Panc1 (cell line): ENCODE data around the gene WNT11. TPM values are rescaled to one million over a fixed set of nuclear protein-coding genes. Genes with fewer than 3 reads are reported as not detected.

ENCODE experiments used
- ATAC-seq: fragments of 200-7000 bp; cut with Tn5 transposase; 2 replicates; pipeline ENCODE4 v1.9.1; 2020; ENCODE audit warnings: mild to moderate bottlenecking, moderate library complexity
- BruUV-seq: library from RNA; stranded (reverse); fragments of 400-500 nt; replicated peaks from 2 replicates; lab custom pipeline; 2021; lab: Mats Ljungman, UMichigan
- CTCF ChIA-PET: fragments of 300-600 bp; sonication (Branson Sonifier 250); formaldehyde crosslinking; loops from one replicate; lab custom pipeline; 2022; ENCODE audit warnings: antibody characterized with exemption; lab: Charles Lee
- POLR2A ChIA-PET: fragments of 300-600 bp; sonication (Branson Sonifier 250); formaldehyde crosslinking; loops from one replicate; lab custom pipeline; 2022; ENCODE audit warnings: antibody characterized with exemption; lab: Charles Lee
- DNase-seq: peaks from one replicate; pipeline ENCODE4 v3.0.0-alpha.2; 2010; ENCODE audit warnings: low read depth, low spot score
- H3K27ac ChIP-seq: 2 replicates; pipeline ENCODE4 v1.5.1; 2011; ENCODE audit warnings: mild to moderate bottlenecking, low read length, inconsistent platforms
- H3K27me3 ChIP-seq: fragments of 200-500 bp; sonication (Bioruptor generic); 2 replicates; pipeline ENCODE4 v1.6.0; 2014; ENCODE audit warnings: low read length, inconsistent platforms; ENCODE audit not compliant: control insufficient read depth, insufficient read depth
- H3K36me3 ChIP-seq: fragments of 200-500 bp; sonication (Bioruptor generic); 2 replicates; pipeline ENCODE4 v1.5.1; 2014; ENCODE audit warnings: inconsistent platforms, mild to moderate bottlenecking, low read length, moderate library complexity; ENCODE audit not compliant: control insufficient read depth, insufficient read depth
- H3K4me1 ChIP-seq: 2 replicates; pipeline ENCODE4 v1.5.1; 2011; ENCODE audit warnings: inconsistent platforms, mild to moderate bottlenecking, low read length, moderate library complexity; ENCODE audit not compliant: control insufficient read depth, insufficient read depth
- H3K4me3 ChIP-seq, 2 experiments: 2 replicates each; pipeline ENCODE4 v1.5.1; 2011 to 2012; ENCODE audit warnings: low read depth in 2 of 2, low read length in 2 of 2, mild to moderate bottlenecking in 2 of 2, inconsistent platforms in 1 of 2, moderate library complexity in 1 of 2
- H3K9me3 ChIP-seq: fragments of 200-500 bp; sonication (Bioruptor generic); 2 replicates; pipeline ENCODE4 v1.5.1; 2014; ENCODE audit warnings: low read depth, mild to moderate bottlenecking, inconsistent platforms, low read length, moderate library complexity; ENCODE audit not compliant: control insufficient read depth, insufficient read depth
- POLR2AphosphoS5 ChIP-seq: IDR thresholded peaks from 2 replicates; pipeline ENCODE4 v1.6.1; 2012; ENCODE audit warnings: mild to moderate bottlenecking, low read depth, low read length, moderate library complexity
- SIN3A ChIP-seq: IDR thresholded peaks from 2 replicates; pipeline ENCODE4 v1.6.1; 2012; ENCODE audit warnings: low read depth, mild to moderate bottlenecking, low read length, moderate library complexity, borderline replicate concordance; ENCODE audit not compliant: insufficient read depth
- TCF7L2 ChIP-seq: IDR thresholded peaks from 2 replicates; pipeline ENCODE4 v1.6.1; 2011; ENCODE audit warnings: mild to moderate bottlenecking, low read depth, low read length, inconsistent platforms
- in situ Hi-C: cut with HindIII; loops from 2 replicates; pipeline ENCODE4 v1.10.0; 2016; ENCODE audit warnings: low sequenced_read_pairs, low pct_unique_long_range_greater_than_20kb
- intact Hi-C: fragments of 100-400 bp; cut with micrococcal nuclease; formaldehyde crosslinking; loops from one replicate; pipeline ENCODE4 v1.10.0; 2022; ENCODE audit not compliant: unreplicated experiment
- total RNA-seq: library from RNA; stranded (reverse); gene quantifications from one replicate; pipeline ENCODE4 v1.2.1, GENCODE V29; 2021; ENCODE audit not compliant: unreplicated experiment
- TF ChIP-seq, protein P1 (sequence below), 2 experiments: IDR thresholded peaks; 2 replicates each; pipeline ENCODE4 v1.6.1; 2011 to 2012; ENCODE audit warnings: low read depth in 2 of 2, control low read depth in 1 of 2, low read length in 1 of 2, mild to moderate bottlenecking in 1 of 2, moderate library complexity in 1 of 2; ENCODE audit not compliant: insufficient read depth in 1 of 2
- TF ChIP-seq, protein P2 (sequence below): fragments of 450-650 bp; IDR thresholded peaks from 2 replicates; pipeline ENCODE4 v1.5.1; 2017; ENCODE audit warnings: mild to moderate bottlenecking

The WNT11 gene
- total RNA-seq, 1 experiment from 2014 or later = 1.1 TPM

DNA sequence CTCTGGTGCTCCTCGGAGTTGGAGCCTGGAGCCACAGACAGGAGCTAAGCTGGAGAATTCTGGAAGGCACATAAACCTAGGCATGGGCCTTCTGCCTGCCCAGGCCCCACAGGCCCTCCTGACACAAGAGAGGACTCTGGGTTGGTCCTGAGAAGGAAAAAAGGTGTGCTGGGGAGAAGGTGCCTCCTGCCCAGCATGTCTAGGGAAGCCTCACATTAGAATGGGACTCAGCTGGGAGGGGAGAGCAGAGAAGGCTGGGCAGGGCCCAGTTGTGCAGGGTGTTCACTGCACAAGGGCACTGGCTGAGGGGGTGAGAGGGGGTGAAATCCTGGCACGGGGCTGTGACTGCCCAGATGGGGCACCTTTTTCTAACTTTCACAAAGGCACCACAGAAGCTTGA lies 39.4 kb upstream of the WNT11 start:
- ATAC-seq = no peak
- H3K27ac ChIP-seq = no peak overlapping the region
- BruUV-seq = no TSS peak
- no peak overlapping the region for H3K4me3 ChIP-seq
- ChIA-PET POLR2A (no interaction called here), CTCF (no interaction called here)
- H3K9me3 ChIP-seq = no peaks in the 10 kb centered on the region
- no peak for TF ChIP-seq POLR2AphosphoS5
- in situ Hi-C loops (no loop called here), intact Hi-C loops (no loop called here)
- no peak for DNase-seq
- H3K4me1 ChIP-seq = no peaks in the 10 kb centered on the region
- H3K36me3 ChIP-seq = no peaks in the 10 kb centered on the region
- H3K27me3 ChIP-seq = no peaks in the 10 kb centered on the region

DNA sequence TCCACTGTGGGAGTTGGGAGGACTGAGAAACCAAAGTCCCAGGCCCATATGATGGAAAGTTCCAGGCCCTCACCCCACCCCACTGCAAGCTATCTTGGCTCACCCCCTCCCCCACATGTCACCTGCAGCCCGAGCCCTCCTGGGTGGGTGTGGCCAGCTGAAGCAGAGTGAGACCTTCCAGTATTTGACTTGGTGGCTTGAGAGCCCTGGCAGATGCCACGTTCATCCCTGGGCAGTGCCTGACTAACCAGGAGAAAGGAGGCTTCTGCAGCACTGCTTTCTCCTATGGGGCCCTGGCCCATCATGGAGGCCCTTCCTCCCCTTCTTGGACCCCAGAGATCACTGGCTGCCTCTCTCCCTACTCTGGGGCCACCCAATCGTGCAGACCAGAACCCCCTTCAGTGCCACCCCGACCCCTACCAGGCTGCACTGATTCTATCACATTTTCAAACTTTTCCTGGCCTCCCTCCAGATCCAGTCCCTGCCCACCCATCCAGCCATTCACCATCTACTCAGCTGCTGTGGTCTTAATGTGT lies 38.1 kb upstream of the WNT11 start:
- in situ Hi-C loops = no loop called here
- ChIA-PET CTCF (no interaction called here), POLR2A (no interaction called here)
- no peak for TF ChIP-seq SIN3A
- TF ChIP-seq, protein P1, sequence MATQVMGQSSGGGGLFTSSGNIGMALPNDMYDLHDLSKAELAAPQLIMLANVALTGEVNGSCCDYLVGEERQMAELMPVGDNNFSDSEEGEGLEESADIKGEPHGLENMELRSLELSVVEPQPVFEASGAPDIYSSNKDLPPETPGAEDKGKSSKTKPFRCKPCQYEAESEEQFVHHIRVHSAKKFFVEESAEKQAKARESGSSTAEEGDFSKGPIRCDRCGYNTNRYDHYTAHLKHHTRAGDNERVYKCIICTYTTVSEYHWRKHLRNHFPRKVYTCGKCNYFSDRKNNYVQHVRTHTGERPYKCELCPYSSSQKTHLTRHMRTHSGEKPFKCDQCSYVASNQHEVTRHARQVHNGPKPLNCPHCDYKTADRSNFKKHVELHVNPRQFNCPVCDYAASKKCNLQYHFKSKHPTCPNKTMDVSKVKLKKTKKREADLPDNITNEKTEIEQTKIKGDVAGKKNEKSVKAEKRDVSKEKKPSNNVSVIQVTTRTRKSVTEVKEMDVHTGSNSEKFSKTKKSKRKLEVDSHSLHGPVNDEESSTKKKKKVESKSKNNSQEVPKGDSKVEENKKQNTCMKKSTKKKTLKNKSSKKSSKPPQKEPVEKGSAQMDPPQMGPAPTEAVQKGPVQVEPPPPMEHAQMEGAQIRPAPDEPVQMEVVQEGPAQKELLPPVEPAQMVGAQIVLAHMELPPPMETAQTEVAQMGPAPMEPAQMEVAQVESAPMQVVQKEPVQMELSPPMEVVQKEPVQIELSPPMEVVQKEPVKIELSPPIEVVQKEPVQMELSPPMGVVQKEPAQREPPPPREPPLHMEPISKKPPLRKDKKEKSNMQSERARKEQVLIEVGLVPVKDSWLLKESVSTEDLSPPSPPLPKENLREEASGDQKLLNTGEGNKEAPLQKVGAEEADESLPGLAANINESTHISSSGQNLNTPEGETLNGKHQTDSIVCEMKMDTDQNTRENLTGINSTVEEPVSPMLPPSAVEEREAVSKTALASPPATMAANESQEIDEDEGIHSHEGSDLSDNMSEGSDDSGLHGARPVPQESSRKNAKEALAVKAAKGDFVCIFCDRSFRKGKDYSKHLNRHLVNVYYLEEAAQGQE (IDR thresholded peaks at IDR 0.05; ENCODE audit: insufficient read depth in 1 of 2, low read depth in 2 of 2, low read length in 1 of 2) = no peak
- no peak for TF ChIP-seq TCF7L2
- TF ChIP-seq POLR2AphosphoS5 = no peak
- TF ChIP-seq, protein P2, sequence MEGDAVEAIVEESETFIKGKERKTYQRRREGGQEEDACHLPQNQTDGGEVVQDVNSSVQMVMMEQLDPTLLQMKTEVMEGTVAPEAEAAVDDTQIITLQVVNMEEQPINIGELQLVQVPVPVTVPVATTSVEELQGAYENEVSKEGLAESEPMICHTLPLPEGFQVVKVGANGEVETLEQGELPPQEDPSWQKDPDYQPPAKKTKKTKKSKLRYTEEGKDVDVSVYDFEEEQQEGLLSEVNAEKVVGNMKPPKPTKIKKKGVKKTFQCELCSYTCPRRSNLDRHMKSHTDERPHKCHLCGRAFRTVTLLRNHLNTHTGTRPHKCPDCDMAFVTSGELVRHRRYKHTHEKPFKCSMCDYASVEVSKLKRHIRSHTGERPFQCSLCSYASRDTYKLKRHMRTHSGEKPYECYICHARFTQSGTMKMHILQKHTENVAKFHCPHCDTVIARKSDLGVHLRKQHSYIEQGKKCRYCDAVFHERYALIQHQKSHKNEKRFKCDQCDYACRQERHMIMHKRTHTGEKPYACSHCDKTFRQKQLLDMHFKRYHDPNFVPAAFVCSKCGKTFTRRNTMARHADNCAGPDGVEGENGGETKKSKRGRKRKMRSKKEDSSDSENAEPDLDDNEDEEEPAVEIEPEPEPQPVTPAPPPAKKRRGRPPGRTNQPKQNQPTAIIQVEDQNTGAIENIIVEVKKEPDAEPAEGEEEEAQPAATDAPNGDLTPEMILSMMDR = no peak
- Histone ChIP-seq H3K4me3 (no peak overlapping the region), H3K36me3 (no peaks in the 10 kb centered on the region), H3K9me3 (no peaks in the 10 kb centered on the region), H3K27me3 (no peaks in the 10 kb centered on the region), H3K4me1 (no peaks in the 10 kb centered on the region), H3K27ac (no peak overlapping the region)
- no peak for ATAC-seq
- no peak for DNase-seq
- intact Hi-C loops = no loop called here
- BruUV-seq = no TSS peak

DNA sequence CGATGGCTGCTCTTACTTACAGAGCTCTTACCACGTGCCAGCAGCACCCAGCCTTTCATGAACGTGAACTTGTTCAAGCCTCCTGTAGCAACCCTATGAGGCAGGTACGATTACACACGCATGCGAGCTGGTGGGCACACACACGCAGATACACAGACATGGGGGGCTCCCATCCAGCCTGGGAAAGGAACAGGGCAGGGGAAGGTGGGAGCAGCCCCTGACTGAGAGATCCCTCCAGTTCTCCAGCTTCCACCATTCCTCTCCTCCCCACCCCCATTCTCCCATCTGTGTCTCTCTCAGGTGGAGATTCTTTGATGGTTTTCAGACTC lies 37.6 kb upstream of the WNT11 start:
- POLR2A ChIA-PET = no interaction called here
- ATAC-seq = no peak

More for the DNA sequence above, 37.6 kb upstream of the WNT11 start:
- no TSS peak for BruUV-seq
- Histone ChIP-seq H3K27ac (no peak overlapping the region), H3K9me3 (no peaks in the 10 kb centered on the region), H3K36me3 (no peaks in the 10 kb centered on the region), H3K4me3 (no peak overlapping the region), H3K4me1 (no peaks in the 10 kb centered on the region), H3K27me3 (no peaks in the 10 kb centered on the region)
- intact Hi-C loops (no loop called here), in situ Hi-C loops (no loop called here)
- TF ChIP-seq POLR2AphosphoS5 (no peak), TCF7L2 (no peak), SIN3A (no peak)
- TF ChIP-seq, protein P1 (IDR thresholded peaks at IDR 0.05; ENCODE audit: insufficient read depth in 1 of 2, low read depth in 2 of 2, low read length in 1 of 2) = no peak
- TF ChIP-seq, protein P2 = no peak
- no peak for DNase-seq
- CTCF ChIA-PET = no interaction called here
